SK-N-SH (cell line): ENCODE measurements around the gene AFAP1. TPM values are rescaled to one million over a fixed set of nuclear protein-coding genes. Genes with fewer than 3 reads are reported as not detected.

ENCODE experiments used
- CTCF ChIA-PET: fragments of 300-600, 350-600 bp; formaldehyde crosslinking; extraction: SDS; loops from one replicate; lab custom pipeline; 2021; lab: Yijun Ruan, JAX
- POLR2A ChIA-PET: fragments of 350-600 bp; sonication (Branson Sonifier 250); formaldehyde crosslinking; extraction: SDS; loops from one replicate; lab custom pipeline; 2020; ENCODE audit warnings: antibody characterized with exemption, inconsistent platforms; lab: Yijun Ruan, JAX
- DNase-seq: peaks from one replicate; pipeline ENCODE4 v3.0.0; 2012
- H2AFZ ChIP-seq: fragments of 200-600 bp; sonication (generic); 2 replicates; pipeline ENCODE4 v1.8.1; 2016; ENCODE audit warnings: antibody characterized with exemption, mild to moderate bottlenecking, low read depth
- H3F3A ChIP-seq: fragments of 200-600 bp; sonication (generic); replicated peaks from 2 replicates; pipeline ENCODE3; 2016; ENCODE audit warnings: antibody characterized with exemption, mild to moderate bottlenecking; ENCODE audit not compliant: insufficient read depth
- H3K27ac ChIP-seq, 2 experiments: fragments of 200-500 bp in 1 of 2; fragments of 200-600 bp in 1 of 2; sonication (Bioruptor generic) in 1 of 2; sonication (generic), shearing (Covaris generic) in 1 of 2; 2 replicates each; pipeline versions ENCODE4 v1.5.1 to v1.6.1; 2014 to 2016; ENCODE audit warnings: low read depth in 2 of 2, inconsistent platforms in 1 of 2, low read length in 1 of 2, mild to moderate bottlenecking in 1 of 2, mixed read lengths in 1 of 2
- H3K27me3 ChIP-seq: fragments of 200-600 bp; sonication (generic), shearing (Covaris generic); 2 replicates; pipeline ENCODE4 v1.6.1; 2016; ENCODE audit warnings: mixed run types; ENCODE audit not compliant: insufficient read depth
- H3K36me3 ChIP-seq, 2 experiments: fragments of 200-500 bp in 1 of 2; fragments of 200-600 bp in 1 of 2; sonication (Bioruptor generic) in 1 of 2; sonication (generic) in 1 of 2; replicated peaks in 1 of 2; 2 replicates each; pipeline versions ENCODE3 to v1.5.1; 2014 to 2016; ENCODE audit warnings: low read length in 1 of 2, mild to moderate bottlenecking in 1 of 2; ENCODE audit not compliant: insufficient read depth in 2 of 2, control insufficient read depth in 1 of 2
- H3K4me1 ChIP-seq, 2 experiments: fragments of 200-500 bp in 1 of 2; fragments of 200-600 bp in 1 of 2; sonication (Bioruptor generic) in 1 of 2; sonication (generic), shearing (Covaris generic) in 1 of 2; 2 replicates each; pipeline versions ENCODE4 v1.5.1 to v1.6.1; 2014 to 2016; ENCODE audit warnings: low read depth in 1 of 2, low read length in 1 of 2, mixed run types in 1 of 2; ENCODE audit not compliant: insufficient read depth in 2 of 2, control insufficient read depth in 1 of 2
- H3K4me2 ChIP-seq: fragments of 200-600 bp; sonication (generic), shearing (Covaris generic); 2 replicates; pipeline ENCODE4 v1.6.1; 2017; ENCODE audit warnings: mixed run types
- H3K4me3 ChIP-seq, 2 experiments: fragments of 200-500 bp in 1 of 2; fragments of 200-600 bp in 1 of 2; sonication (Bioruptor generic) in 1 of 2; sonication (generic), shearing (Covaris generic) in 1 of 2; 2 replicates each; pipeline versions ENCODE4 v1.5.1 to v1.8.1; 2014 to 2016; ENCODE audit warnings: low read depth in 2 of 2, inconsistent platforms in 1 of 2, low read length in 1 of 2, mild to moderate bottlenecking in 1 of 2, mixed read lengths in 1 of 2, moderate library complexity in 1 of 2
- H3K79me2 ChIP-seq: fragments of 200-600 bp; sonication (generic); 2 replicates; pipeline ENCODE4 v1.8.1; 2017; ENCODE audit warnings: mild to moderate bottlenecking; ENCODE audit not compliant: insufficient read depth
- H3K9ac ChIP-seq: fragments of 200-600 bp; sonication (generic); 2 replicates; pipeline ENCODE4 v1.6.1; 2017; ENCODE audit warnings: mixed run types
- H3K9me2 ChIP-seq: fragments of 200-600 bp; sonication (generic); 2 replicates; pipeline ENCODE4 v1.6.1; 2017; ENCODE audit warnings: mixed run types
- H3K9me3 ChIP-seq: fragments of 200-600 bp; sonication (generic); 2 replicates; pipeline ENCODE4 v1.6.1; 2017; ENCODE audit warnings: mixed run types, mild to moderate bottlenecking, moderate library complexity
- H4K20me1 ChIP-seq: fragments of 200-600 bp; sonication (generic); 2 replicates; pipeline ENCODE4 v1.6.1; 2017; ENCODE audit warnings: mild to moderate bottlenecking, mixed run types; ENCODE audit not compliant: insufficient read depth
- CHD2 ChIP-seq: fragments of 150-350 bp; IDR thresholded peaks from 2 replicates; pipeline ENCODE4 v1.6.1; 2018; ENCODE audit warnings: low read length; ENCODE audit not compliant: partially characterized antibody
- CTCF ChIP-seq: fragments of 200-600 bp; sonication (generic); IDR thresholded peaks from 2 replicates; pipeline ENCODE4 v1.6.1; 2017; ENCODE audit warnings: antibody characterized with exemption, mild to moderate bottlenecking, moderate library complexity
- EP300 ChIP-seq, 2 experiments: IDR thresholded peaks; 2 replicates each; pipeline versions ENCODE4 v1.4.0 to v1.6.1; 2012; ENCODE audit warnings: borderline replicate concordance in 1 of 2, low read depth in 1 of 2, low read length in 1 of 2
- FOXJ3 ChIP-seq: sonication (generic); formaldehyde crosslinking; IDR thresholded peaks from 2 replicates; pipeline ENCODE4 v1.5.1; 2020; ENCODE audit warnings: mild to moderate bottlenecking, missing genetic modification reagents
- GABPA ChIP-seq: IDR thresholded peaks from 2 replicates; pipeline ENCODE4 v1.4.0; 2012; ENCODE audit warnings: low read depth, mild to moderate bottlenecking
- IRF3 ChIP-seq: fragments of 150-350 bp; IDR thresholded peaks from 2 replicates; pipeline ENCODE4 v1.6.1; 2016; ENCODE audit warnings: mild to moderate bottlenecking, low read depth, low read length
- JUND ChIP-seq: IDR thresholded peaks from 2 replicates; pipeline ENCODE4 v1.4.0; 2012
- MAX ChIP-seq: IDR thresholded peaks from 2 replicates; pipeline ENCODE4 v1.4.0; 2012; ENCODE audit warnings: low read depth
- NRF1 ChIP-seq: IDR thresholded peaks from 2 replicates; pipeline ENCODE4 v1.6.1; 2012; ENCODE audit warnings: low read depth, mild to moderate bottlenecking, low read length
- PBX3 ChIP-seq: IDR thresholded peaks from 2 replicates; pipeline ENCODE4; 2012
- RAD21 ChIP-seq: IDR thresholded peaks from 2 replicates; pipeline ENCODE4 v1.6.1; 2012; ENCODE audit warnings: mild to moderate bottlenecking, low read length
- RCOR1 ChIP-seq: fragments of 150-350 bp; IDR thresholded peaks from 2 replicates; pipeline ENCODE4 v1.6.1; 2017; ENCODE audit warnings: antibody characterized with exemption, low read length
- RFX5 ChIP-seq: IDR thresholded peaks from 2 replicates; pipeline ENCODE4 v1.6.1; 2012; ENCODE audit warnings: mild to moderate bottlenecking, improper control_type of control experiment, low read length
- RXRA ChIP-seq: IDR thresholded peaks from 2 replicates; pipeline ENCODE4 v1.4.0; 2012; ENCODE audit warnings: low read depth, mild to moderate bottlenecking, borderline replicate concordance
- SMC3 ChIP-seq: IDR thresholded peaks from 2 replicates; pipeline ENCODE4 v1.6.1; 2012; ENCODE audit warnings: low read depth, low read length, improper control_type of control experiment
- TCF12 ChIP-seq: IDR thresholded peaks from 2 replicates; pipeline ENCODE4 v1.4.0; 2012
- TEAD4 ChIP-seq: IDR thresholded peaks from 2 replicates; pipeline ENCODE4 v1.4.0; 2012; ENCODE audit warnings: mild to moderate bottlenecking, borderline replicate concordance; ENCODE audit not compliant: insufficient read depth
- USF1 ChIP-seq: IDR thresholded peaks from 2 replicates; pipeline ENCODE4 v1.4.0; 2012; ENCODE audit warnings: low read depth, borderline replicate concordance
- YY1 ChIP-seq: IDR thresholded peaks from 2 replicates; pipeline ENCODE4 v1.4.0; 2012; ENCODE audit warnings: low read depth, mild to moderate bottlenecking
- WGBS: methylation state at CpG from one replicate; pipeline ENCODE4 v1.1.6; 2017; ENCODE audit warnings: low lambda C conversion rate; 5-methylcytosine and 5-hydroxymethylcytosine counted together
- polyA plus RNA-seq, 3 experiments: library from polyadenylated mRNA; depleted of rRNA; stranded (reverse); fragments of >200 nt; gene quantifications; 2 replicates each; pipeline ENCODE4 v1.2.3, GENCODE V29; 2012

AFAP1 gene
- polyA plus RNA-seq, 1 of the 3 experiments (the other 2 are of a cell fraction), result 67.9 TPM

GRCh38 chr4:7734651-7735260 lies 204.9 kb downstream of the AFAP1 start:
- Histone ChIP-seq H3K4me1 (no peaks in the 10 kb centered on the region), H3K4me2 (no peak overlapping the region), H3K9me2 (no peaks in the 10 kb centered on the region), H3K36me3 (no peaks in the 10 kb centered on the region), H3K79me2 (no peaks in the 10 kb centered on the region), H2AFZ (no peak overlapping the region), H3F3A (no peaks in the 10 kb centered on the region), H3K27me3 (no peaks in the 10 kb centered on the region), H3K9me3 (no peaks in the 10 kb centered on the region), H3K9ac (no peak overlapping the region), H4K20me1 (no peaks in the 10 kb centered on the region), H3K4me3 (no peak overlapping the region), H3K27ac (no peak overlapping the region)
- POLR2A ChIA-PET, result no interaction called here
- 85% methylated on average over 9 of the region's 20 CpGs for WGBS
- CTCF ChIA-PET, result interaction anchor here (0.9 to 1.9 kb wide), 3 partner anchors 14 to 69 kb away, joined by 4 to 10 read pairs (median 5); no protein-coding TSS in a partner anchor
- no peak for DNase-seq
- no peak for TF ChIP-seq CTCF
- TF ChIP-seq JUND, result no peak
- no peak for TF ChIP-seq FOXJ3 (CRISPR knock-in tag)
- no peak for TF ChIP-seq YY1
- no peak for TF ChIP-seq CHD2
- no peak for TF ChIP-seq IRF3
- TF ChIP-seq EP300 (IDR thresholded peaks at IDR 0.05; ENCODE audit: borderline replicate concordance in 1 of 2, low read depth in 1 of 2, low read length in 1 of 2), result no peak
- TF ChIP-seq GABPA, result no peak
- no peak for TF ChIP-seq PBX3
- TF ChIP-seq SMC3, result no peak
- no peak for TF ChIP-seq MAX
- TF ChIP-seq NRF1, result no peak
- no peak for TF ChIP-seq RCOR1
- TF ChIP-seq RXRA, result no peak
- TF ChIP-seq TCF12, result no peak
- no peak for TF ChIP-seq USF1
- no peak for TF ChIP-seq RFX5
- TF ChIP-seq TEAD4, result no peak
- TF ChIP-seq RAD21, result no peak
